ENCODE measurements around the gene ABL1. TPM values are rescaled to one million over a fixed set of nuclear protein-coding genes. Genes with fewer than 3 reads are reported as not detected.

The ABL1 gene
- total RNA-seq, 2 experiments from 2014 or later: 30.2 to 33.0 TPM

DNA sequence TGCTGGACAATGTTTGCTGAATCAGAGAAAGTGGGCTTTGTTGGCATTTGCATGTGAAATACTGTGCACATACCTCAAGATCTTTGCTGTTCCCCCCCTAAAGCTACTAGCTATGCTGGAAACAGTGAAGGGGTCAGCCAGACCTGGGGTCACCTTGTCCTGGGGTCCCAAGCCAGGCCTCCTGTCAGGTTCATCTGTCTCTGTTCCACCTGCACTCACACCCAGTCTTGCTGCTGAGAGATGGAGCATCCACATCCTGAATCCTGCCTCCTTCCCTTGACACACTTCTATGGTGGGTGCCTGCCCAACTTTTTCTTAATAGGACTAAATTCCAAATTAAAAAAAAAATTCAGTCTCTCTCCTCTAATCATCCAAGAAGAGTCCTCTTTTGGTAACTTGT lies 4.0 kb upstream of the ABL1 start:
- intact Hi-C loops (cut with micrococcal nuclease): loop anchor here (10.0 kb wide), 1 partner anchor 116 kb away; no protein-coding TSS in a partner anchor
- H3K36me3 Mint-ChIP-seq (ENCODE audit: low read depth): peaks cover 8% of the 10 kb centered on the region
- H3K4me3 Mint-ChIP-seq: no peak overlapping the region
- peaks cover 20% of the 10 kb centered on the region for H3K4me1 Mint-ChIP-seq (ENCODE audit: low read depth)
- TF ChIP-seq, protein P1, sequence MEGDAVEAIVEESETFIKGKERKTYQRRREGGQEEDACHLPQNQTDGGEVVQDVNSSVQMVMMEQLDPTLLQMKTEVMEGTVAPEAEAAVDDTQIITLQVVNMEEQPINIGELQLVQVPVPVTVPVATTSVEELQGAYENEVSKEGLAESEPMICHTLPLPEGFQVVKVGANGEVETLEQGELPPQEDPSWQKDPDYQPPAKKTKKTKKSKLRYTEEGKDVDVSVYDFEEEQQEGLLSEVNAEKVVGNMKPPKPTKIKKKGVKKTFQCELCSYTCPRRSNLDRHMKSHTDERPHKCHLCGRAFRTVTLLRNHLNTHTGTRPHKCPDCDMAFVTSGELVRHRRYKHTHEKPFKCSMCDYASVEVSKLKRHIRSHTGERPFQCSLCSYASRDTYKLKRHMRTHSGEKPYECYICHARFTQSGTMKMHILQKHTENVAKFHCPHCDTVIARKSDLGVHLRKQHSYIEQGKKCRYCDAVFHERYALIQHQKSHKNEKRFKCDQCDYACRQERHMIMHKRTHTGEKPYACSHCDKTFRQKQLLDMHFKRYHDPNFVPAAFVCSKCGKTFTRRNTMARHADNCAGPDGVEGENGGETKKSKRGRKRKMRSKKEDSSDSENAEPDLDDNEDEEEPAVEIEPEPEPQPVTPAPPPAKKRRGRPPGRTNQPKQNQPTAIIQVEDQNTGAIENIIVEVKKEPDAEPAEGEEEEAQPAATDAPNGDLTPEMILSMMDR (IDR thresholded peaks at IDR 0.05): no peak
- no peak overlapping the region for H3K27ac Mint-ChIP-seq
- ChIA-PET POLR2A (no interaction called here), CTCF (interaction anchor here (1.0 to 1.6 kb wide), 3 partner anchors 17 to 74 kb away, joined by 3 to 4 read pairs (median 4); no protein-coding TSS in a partner anchor)
- no peak for DNase-seq
- H3K9me3 Mint-ChIP-seq: peaks cover 8% of the 10 kb centered on the region
- H3K27me3 Mint-ChIP-seq: no peaks in the 10 kb centered on the region
- no peak for ATAC-seq

DNA sequence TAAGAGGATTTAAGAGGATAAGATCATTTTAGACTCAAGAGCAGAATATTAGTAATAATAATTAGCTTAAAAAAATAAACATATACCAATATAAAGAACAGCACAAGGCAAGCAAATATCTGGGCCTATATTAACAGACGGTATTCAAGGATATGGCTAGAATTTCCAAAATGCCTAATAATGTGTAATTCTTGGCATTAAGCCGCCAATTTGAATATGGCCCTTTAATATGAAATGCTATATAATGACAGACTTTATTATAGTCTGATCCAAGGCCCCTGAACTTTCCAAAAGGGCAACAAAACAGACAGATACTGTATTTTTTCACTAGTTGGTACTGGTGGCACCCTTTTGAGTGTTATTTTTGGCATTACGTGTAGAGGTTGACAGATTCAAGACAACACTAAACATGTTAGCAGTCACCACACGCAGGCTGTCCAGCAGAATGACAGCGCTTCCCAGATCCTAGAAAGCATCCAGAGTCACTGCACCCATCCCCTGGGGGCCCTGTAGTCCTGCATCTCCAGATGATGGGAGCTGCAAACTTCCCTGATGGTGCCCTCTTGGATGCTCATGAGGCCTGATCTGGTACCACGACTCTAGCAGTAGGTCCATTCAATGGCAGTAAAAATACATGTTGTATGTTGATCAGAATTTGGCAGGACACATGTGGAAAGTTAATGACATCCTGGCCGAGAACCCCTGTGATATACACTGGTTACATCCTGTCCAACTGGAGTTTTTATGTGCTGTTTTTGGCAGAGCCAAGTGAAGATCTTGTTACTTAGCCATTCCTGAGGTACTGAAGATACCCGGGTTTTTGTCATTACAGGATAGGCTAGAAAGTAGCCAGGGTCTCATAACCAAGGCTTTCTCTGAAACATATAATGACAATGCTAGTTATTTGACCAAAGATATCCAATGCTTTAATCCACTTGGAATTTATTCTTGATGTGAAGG lies 1.7 kb upstream of the ABL1 start:
- peaks cover 10% of the 10 kb centered on the region for H3K36me3 Mint-ChIP-seq (ENCODE audit: low read depth)
- POLR2A ChIA-PET: interaction anchor here (0.7 kb wide), 1 partner anchor 121 kb away, joined by 3 read pairs; no protein-coding TSS in a partner anchor
- CTCF ChIA-PET: interaction anchor here (1.4 kb wide), 1 partner anchor 18 kb away, joined by 5 read pairs; no protein-coding TSS in a partner anchor
- H3K4me3 Mint-ChIP-seq: peak overlapping the region; percentile 4
- no peaks in the 10 kb centered on the region for H3K27me3 Mint-ChIP-seq
- peaks cover 7% of the 10 kb centered on the region for H3K9me3 Mint-ChIP-seq
- H3K4me1 Mint-ChIP-seq (ENCODE audit: low read depth): peaks cover 34% of the 10 kb centered on the region
- H3K27ac Mint-ChIP-seq: no peak overlapping the region
- intact Hi-C loops (cut with micrococcal nuclease): loop anchor here (10.0 kb wide), 1 partner anchor 119 kb away; no protein-coding TSS in a partner anchor
- TF ChIP-seq, protein P1 (IDR thresholded peaks at IDR 0.05): no peak
- ATAC-seq: no peak
- no peak for DNase-seq

DNA sequence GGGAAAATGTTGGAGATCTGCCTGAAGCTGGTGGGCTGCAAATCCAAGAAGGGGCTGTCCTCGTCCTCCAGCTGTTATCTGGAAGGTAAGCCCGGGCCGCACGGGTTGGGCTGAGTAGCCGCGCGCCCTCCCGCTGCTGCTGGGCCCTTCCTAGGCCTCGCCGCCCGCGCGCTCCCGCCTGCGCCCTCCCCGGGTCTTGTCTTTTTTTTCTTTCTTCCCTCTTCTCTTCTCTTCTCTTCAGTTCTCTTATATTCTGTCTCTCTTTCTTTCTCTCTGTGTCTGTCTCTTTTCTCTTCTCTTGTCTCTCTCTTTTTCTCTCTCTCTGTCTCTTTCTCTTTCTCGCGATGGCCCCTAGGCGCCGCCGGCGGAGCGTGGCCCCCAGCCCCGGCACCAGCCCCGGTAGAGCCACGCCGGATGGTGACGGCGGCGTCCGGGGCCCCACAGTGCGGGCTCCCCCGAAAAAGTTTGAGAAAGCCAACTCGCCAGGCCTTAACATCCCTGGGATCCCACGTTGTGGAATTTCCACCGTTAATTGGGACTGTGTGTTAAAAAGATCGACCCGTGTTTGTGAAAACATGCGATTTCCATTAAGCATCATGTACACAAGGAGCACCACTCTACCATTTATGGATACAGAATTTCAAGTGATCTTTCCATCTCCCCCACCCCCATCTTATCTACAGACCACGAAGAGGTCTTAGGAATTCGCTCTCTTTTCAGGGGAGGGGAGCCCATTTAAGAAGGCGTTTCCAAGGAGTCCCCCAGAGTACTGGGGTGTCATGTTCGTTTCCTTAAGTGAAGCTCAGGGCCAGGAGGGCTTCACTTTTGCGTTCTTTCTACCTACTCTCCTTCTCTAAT lies 616 bp downstream of the ABL1 start:
- Mint-ChIP-seq H3K9me3 (no peaks in the 10 kb centered on the region), H3K36me3 (ENCODE audit: low read depth) (peaks cover 4% of the 10 kb centered on the region), H3K27me3 (no peaks in the 10 kb centered on the region), H3K27ac (peak overlapping the region; percentile 96), H3K4me1 (ENCODE audit: low read depth) (peaks cover 34% of the 10 kb centered on the region), H3K4me3 (peak overlapping the region; percentile 88)
- ChIA-PET POLR2A (interaction anchor here (0.6 to 1.3 kb wide), 7 partner anchors 64 to 1502 kb away, joined by 3 to 4 read pairs (median 3); no protein-coding TSS in a partner anchor), CTCF (interaction anchor here (0.7 to 1.2 kb wide), 8 partner anchors 11 to 127 kb away, joined by 3 to 4 read pairs (median 3); no protein-coding TSS in a partner anchor)
- DNase-seq (peak; percentile 54), ATAC-seq (peak; percentile 36)
- intact Hi-C loops (cut with micrococcal nuclease): loop anchor here (10.0 kb wide), 1 partner anchor 121 kb away; no protein-coding TSS in a partner anchor
- TF ChIP-seq, protein P1 (IDR thresholded peaks at IDR 0.05): no peak

DNA sequence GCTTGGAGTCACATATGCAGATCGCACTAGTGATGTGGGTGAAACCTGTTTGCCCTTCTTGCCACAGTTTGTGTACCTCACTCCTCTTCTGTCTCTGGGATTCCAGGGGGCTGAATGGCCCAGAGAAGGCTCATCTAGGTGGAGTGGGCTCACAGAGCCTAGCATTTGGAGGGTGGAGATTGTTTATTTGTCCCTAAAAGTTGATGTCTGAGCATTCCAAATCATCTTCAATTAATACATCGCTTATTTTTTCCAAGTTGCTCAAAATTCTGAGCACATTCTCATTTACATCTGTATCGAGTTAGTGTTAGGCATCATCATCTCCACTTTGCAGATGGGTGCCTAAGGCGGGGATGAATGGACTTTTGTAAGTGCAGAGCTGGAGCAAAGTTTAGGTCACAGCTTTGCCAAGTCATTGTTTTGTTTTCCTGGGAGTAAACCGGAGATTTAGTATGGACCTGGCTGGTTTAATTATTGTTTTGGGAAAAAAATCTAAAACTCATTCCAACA lies 2.0 kb downstream of the ABL1 start:
- no peaks in the 10 kb centered on the region for H3K27me3 Mint-ChIP-seq
- no peak for ATAC-seq
- ChIA-PET POLR2A (interaction anchor here (1.4 to 1.5 kb wide), 2 partner anchors 14 to 123 kb away, joined by 3 to 5 read pairs; no protein-coding TSS in a partner anchor), CTCF (interaction anchor here (1.0 to 1.1 kb wide), 2 partner anchors 30 to 130 kb away, joined by 3 read pairs; no protein-coding TSS in a partner anchor)
- H3K9me3 Mint-ChIP-seq: no peaks in the 10 kb centered on the region
- peak overlapping the region; percentile 37 for H3K4me3 Mint-ChIP-seq
- H3K27ac Mint-ChIP-seq: no peak overlapping the region
- intact Hi-C loops (cut with micrococcal nuclease): loop anchor here (10.0 kb wide), 1 partner anchor 122 kb away; no protein-coding TSS in a partner anchor
- DNase-seq: no peak
- peaks cover 4% of the 10 kb centered on the region for H3K36me3 Mint-ChIP-seq (ENCODE audit: low read depth)
- peaks cover 40% of the 10 kb centered on the region for H3K4me1 Mint-ChIP-seq (ENCODE audit: low read depth)
- TF ChIP-seq, protein P1 (IDR thresholded peaks at IDR 0.05): no peak

All from activated CD8-positive, alpha-beta T cell treated with anti-CD3 and anti-CD28 coated beads for 36 hours (primary cell).